Measurements from ENCODE around the gene BBIP1. TPM values are rescaled to one million over a fixed set of nuclear protein-coding genes. Genes with fewer than 3 reads are reported as not detected.

BBIP1 gene
- total RNA-seq (32.8 and 34.9 TPM in 2 replicates), polyA plus RNA-seq (9.9 and 10.0 TPM in 2 replicates), polyA minus RNA-seq (4.7 and 12.0 TPM in 2 replicates), Bru-seq, nascent RNA (percentile 68 among the genes with signal in this experiment), BruChase-seq, experiment 1, labeled RNA remaining after a 6-hour chase (percentile 63 among the genes with signal in this experiment), BruChase-seq, experiment 2, labeled RNA remaining after a 2-hour chase (percentile 76 among the genes with signal in this experiment)
- polyA plus RNA-seq (2011; cell fraction: cytosol; rRNA removed), result 18.5 and 19.2 TPM in 2 replicates
- polyA plus RNA-seq (2011; cell fraction: nucleus; rRNA removed), result 21.9 TPM in 2 replicates
- polyA plus RNA-seq (2012), result 34.6 and 39.2 TPM in 2 replicates
- 6.3 TPM for polyA minus RNA-seq (2011; cell fraction: cytosol; rRNA and poly(A)+ RNA removed)
- polyA minus RNA-seq (2011; cell fraction: nucleus; rRNA and poly(A)+ RNA removed), result 27.5 and 36.5 TPM in 2 replicates
- long read RNA-seq, transcript BBIP1-207 (4 exons, 2,119 nt), result major isoform, 30 of 49 reads
- long read RNA-seq, transcript BBIP1-206 (3 exons, 727 nt), result minor isoform, 8 of 49 reads
- long read RNA-seq, partial matches to known transcripts, result 5 of 49 reads
- long read RNA-seq, other reads (novel, unspliced or antisense), result 5 of 49 reads

GRCh38 chr10:110918643-110919348 lies at the start of gene BBIP1:
Gene BBIP1 (minus strand): TSS chr10:110919180. CDS start chr10:110918157, 1,023 bp downstream.
- Histone ChIP-seq H3K4me3 (replicated peaks in 1 of 3; ENCODE audit: insufficient read depth in 1 of 3, low read depth in 1 of 3, low read length in 3 of 3) (peak within 1 kb of the TSS; percentile 89 to 94 (median 93)), H2AFZ (ENCODE audit: low read depth, low read length) (peak within 1 kb of the TSS; percentile 96), H3K4me2 (ENCODE audit: insufficient read depth, low read length) (peak within 1 kb of the TSS; percentile 99), H3K79me2 (ENCODE audit: control insufficient read depth, insufficient read depth, low read length) (peaks cover 25% of the 10 kb centered on the region), H3K9ac (replicated peaks; ENCODE audit: extremely low read depth, insufficient read depth, low read length) (peak within 1 kb of the TSS; percentile 98), H3K27me3 (ENCODE audit: control insufficient read depth in 2 of 2, insufficient read depth in 2 of 2, low read length in 2 of 2) (no peaks in the 10 kb centered on the region), H3K9me1 (replicated peaks; ENCODE audit: control insufficient read depth, extremely low read depth, insufficient read depth, low read length) (no peaks in the 10 kb centered on the region), H4K20me1 (replicated peaks; ENCODE audit: control insufficient read depth, extremely low read depth, insufficient read depth, low read length) (peaks cover 6% of the 10 kb centered on the region), H3K27ac (ENCODE audit: insufficient read depth, low read depth, low read length) (peak within 1 kb of the TSS; percentile 98), H3K9me3 (replicated peaks; ENCODE audit: control insufficient read depth, insufficient read depth, low read length) (no peaks in the 10 kb centered on the region), H3K4me1 (ENCODE audit: control insufficient read depth, extremely low read depth, insufficient read depth, low read length) (peaks cover 20% of the 10 kb centered on the region), H3K36me3 (ENCODE audit: control insufficient read depth in 2 of 2, extremely low read depth in 1 of 2, insufficient read depth in 2 of 2, low read length in 2 of 2) (no peaks in the 10 kb centered on the region)
- BruUV-seq (replicated peaks), result TSS peak; percentile 62
- no peak for TF ChIP-seq EZH2 (IDR thresholded peaks at IDR 0.05; ENCODE audit: borderline replicate concordance, low read depth, low read length, severe bottlenecking)
- TF ChIP-seq CTCF (IDR thresholded peaks at IDR 0.05; ENCODE audit: extremely low read depth in 1 of 2, insufficient read depth in 1 of 2, low read depth in 1 of 2, low read length in 2 of 2), result no peak
- no peak for TF ChIP-seq MAX (IDR thresholded peaks at IDR 0.05; ENCODE audit: insufficient read depth, insufficient read length)
- TF ChIP-seq FOS (IDR thresholded peaks at IDR 0.05; ENCODE audit: borderline replicate concordance, insufficient read depth, low read length), result no peak
- TF ChIP-seq JUN (IDR thresholded peaks at IDR 0.05; ENCODE audit: borderline replicate concordance, insufficient read depth, insufficient read length, low read depth), result peak; percentile 28
- TF ChIP-seq POLR2AphosphoS5 (IDR thresholded peaks at IDR 0.05; ENCODE audit: insufficient read depth, low read depth, low read length), result peak; percentile 51
- TF ChIP-seq MYC (IDR thresholded peaks at IDR 0.05; ENCODE audit: low read depth, low read length), result no peak
- TF ChIP-seq POLR2A (IDR thresholded peaks at IDR 0.05; ENCODE audit: low read depth, low read length), result peak; percentile 91
- no peak for TF ChIP-seq GATA2 (IDR thresholded peaks at IDR 0.05; ENCODE audit: insufficient read depth, insufficient read length, low read depth, low read length)
- ChIA-PET CTCF (interaction anchor here (0.6 to 2.4 kb wide), 25 partner anchors 8 to 1553 kb away, joined by 3 to 17 read pairs (median 3); partner anchors contain the start of genes ADRA2A and PDCD4), POLR2A (interaction anchor here (0.6 to 2.0 kb wide), 15 partner anchors 8 to 1471 kb away, joined by 3 to 11 read pairs (median 5); partner anchors contain the start of genes ADD3 and PDCD4)
- peak; percentile 99 for FAIRE-seq
- dilution Hi-C loops (cut with MboI; ENCODE audit: extremely low pct_ligation_motif_present, low sequenced_read_pairs), result no loop called here
- intact Hi-C loops (cut with micrococcal nuclease), result loop anchor here (1.0 to 5.0 kb wide), 11 partner anchors 25 to 1470 kb away; partner anchors contain the start of genes ADRA2A and PDCD4
- DNase-seq (ENCODE audit: low read depth, low spot score), result peak; percentile 100

All from endothelial cell of umbilical vein (primary cell).